Mononuclear cell (primary cell): Measurements from ENCODE around the gene DDI2. TPM values are rescaled to one million over a fixed set of nuclear protein-coding genes. Genes with fewer than 3 reads are reported as not detected.

ENCODE experiments used
- H3K27me3 ChIP-seq: 2 replicates; pipeline ENCODE4 v1.6.0; 2011; ENCODE audit warnings: low read length, control low read depth; ENCODE audit not compliant: insufficient read depth
- H3K4me1 ChIP-seq: 2 replicates; pipeline ENCODE4 v1.5.1; 2011; ENCODE audit warnings: mild to moderate bottlenecking, low read length, control low read depth; ENCODE audit not compliant: insufficient read depth
- H3K4me3 ChIP-seq: 2 replicates; pipeline ENCODE4 v1.5.1; 2011; ENCODE audit warnings: mild to moderate bottlenecking, low read length, moderate library complexity
- H3K9me3 ChIP-seq: 2 replicates; pipeline ENCODE4 v1.5.1; 2011; ENCODE audit warnings: low read depth, mild to moderate bottlenecking, control low read depth, low read length
- total RNA-seq: library from RNA; depleted of rRNA; stranded (reverse); fragments of >200 nt; gene quantifications from one replicate; pipeline ENCODE4 v1.2.3, GENCODE V29; 2012

Gene DDI2
- total RNA-seq, 1 donor, result 35.6 TPM

DNA sequence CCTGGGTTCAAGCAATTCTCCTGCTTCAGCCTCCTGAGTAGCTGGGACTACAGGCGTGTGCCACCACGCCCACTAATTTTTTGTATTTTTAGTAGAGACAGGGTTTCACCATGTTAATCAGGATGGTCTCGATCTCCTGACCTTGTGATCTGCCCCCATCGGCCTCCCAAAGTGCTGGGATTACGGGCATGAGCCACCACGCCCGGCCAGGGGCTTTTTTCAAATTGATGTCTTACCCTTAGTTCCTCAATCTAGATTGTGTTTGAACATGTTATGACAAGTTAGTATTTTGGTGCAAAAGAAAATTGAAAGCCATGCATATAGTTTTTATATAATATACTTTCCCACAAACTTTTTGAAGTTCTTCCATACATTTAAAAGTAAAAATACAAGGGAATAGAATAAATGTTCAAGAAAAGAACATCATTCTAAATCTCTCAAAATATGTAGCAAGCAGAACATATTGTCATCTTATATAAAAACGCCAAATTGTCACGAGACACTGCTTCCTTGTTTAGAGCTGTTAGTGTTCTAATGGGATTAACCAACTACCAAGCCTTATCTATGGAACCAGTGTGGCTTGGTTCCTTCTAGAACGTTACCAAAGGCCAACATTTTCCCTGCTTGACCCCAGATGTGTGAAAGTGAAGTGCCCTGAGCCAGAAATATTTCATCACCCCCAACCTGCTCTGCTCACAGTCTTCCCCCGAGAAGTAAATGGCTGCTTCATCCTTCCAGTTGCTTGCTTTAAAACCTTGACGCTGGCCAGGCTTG, 57.3 kb downstream of the DDI2 start:
- Histone ChIP-seq H3K4me1 (peaks cover 8% of the 10 kb centered on the region), H3K4me3 (no peak overlapping the region), H3K9me3 (no peaks in the 10 kb centered on the region), H3K27me3 (no peaks in the 10 kb centered on the region)

DNA sequence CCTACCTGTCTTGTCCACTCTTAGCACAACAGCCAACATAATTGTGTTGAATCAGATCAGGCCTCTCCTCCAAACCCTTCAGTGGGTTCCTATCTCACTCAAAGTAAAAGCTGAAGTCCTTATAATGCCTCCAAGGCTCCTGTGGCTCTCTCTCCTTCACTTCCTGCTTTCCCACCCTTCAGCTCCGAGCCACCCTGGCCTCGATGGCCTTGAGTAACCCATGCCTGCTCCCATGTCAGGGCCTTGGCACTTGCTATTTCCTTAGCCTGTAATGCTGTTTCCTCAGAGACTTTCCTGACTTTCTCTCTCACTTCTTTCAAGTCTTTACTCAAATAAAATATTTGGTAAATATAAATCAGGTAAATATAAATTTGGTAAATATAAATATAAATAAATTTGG, 58.8 kb downstream of the DDI2 start:
- Histone ChIP-seq H3K4me1 (peaks cover 10% of the 10 kb centered on the region), H3K27me3 (no peaks in the 10 kb centered on the region), H3K9me3 (no peaks in the 10 kb centered on the region), H3K4me3 (no peak overlapping the region)

DNA sequence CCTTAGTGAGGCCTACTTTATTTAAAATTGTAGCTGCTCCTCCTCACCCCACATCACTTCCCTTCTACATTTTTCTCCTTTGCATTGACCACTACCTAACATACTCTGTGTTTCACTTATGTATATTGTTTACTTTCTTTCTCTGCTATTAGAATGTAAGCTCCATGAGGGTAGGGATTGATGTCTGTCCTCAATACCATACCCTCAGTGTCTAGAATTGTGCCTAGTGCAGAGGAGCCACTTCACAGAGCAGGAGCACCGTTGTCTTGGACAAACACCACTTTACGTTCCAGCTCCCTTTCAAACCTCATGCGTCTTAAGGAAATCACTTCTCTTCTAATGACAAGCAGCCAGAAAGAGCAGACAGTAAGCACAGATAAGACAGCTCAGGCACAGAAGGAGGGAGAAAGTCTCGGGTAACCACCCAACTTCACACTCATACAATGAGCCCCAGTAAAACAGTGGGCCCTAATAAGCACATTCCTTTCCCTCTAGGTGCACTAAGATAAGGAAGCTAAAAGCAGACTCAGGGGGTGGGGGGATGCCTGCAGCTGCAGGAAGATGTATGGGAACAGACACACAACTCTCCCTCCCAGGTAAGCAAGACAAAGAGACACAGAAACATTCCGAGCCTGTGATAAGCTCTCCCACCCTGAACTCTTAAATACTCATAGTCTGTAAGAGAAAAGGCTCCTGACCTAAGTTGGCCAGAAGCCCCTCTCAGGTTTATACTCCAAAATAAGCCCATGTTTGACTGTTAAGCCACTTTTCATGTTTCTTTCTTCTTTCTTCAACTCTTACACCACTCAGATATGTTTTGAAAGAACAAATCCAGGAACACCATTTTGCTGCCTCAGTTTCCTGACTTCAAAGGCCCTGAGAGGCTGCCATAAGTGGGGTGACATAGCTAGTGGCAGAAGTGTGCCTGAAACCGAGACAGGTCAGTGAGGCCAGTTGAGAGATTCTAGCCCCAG, 59.7 kb downstream of the DDI2 start:
- Histone ChIP-seq H3K4me3 (no peak overlapping the region), H3K4me1 (peaks cover 19% of the 10 kb centered on the region)

DNA sequence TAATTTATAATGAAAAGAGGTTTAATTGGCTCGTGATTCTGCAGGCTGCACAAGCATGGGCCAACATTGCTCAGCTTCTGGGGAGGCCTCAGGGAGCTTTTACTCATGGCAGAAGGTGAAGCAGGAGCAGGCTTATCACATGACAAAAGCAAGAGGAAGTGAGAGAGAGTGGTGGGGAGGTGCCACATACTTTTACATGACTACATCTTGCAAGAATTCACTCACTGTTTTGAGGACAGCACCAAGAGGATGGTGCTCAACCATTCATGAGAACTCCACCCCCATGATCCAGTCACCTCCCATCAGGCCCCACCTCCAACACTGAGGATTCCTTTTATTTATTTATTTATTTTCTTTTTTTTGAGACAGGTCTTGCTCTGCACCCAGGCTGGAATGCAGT, 61.3 kb downstream of the DDI2 start:
- H3K4me1 ChIP-seq, result peaks cover 34% of the 10 kb centered on the region
- no peaks in the 10 kb centered on the region for H3K27me3 ChIP-seq
- no peaks in the 10 kb centered on the region for H3K9me3 ChIP-seq
- no peak overlapping the region for H3K4me3 ChIP-seq

More for the DNA sequence above, 59.7 kb downstream of the DDI2 start:
- H3K27me3 ChIP-seq, result no peaks in the 10 kb centered on the region
- H3K9me3 ChIP-seq, result no peaks in the 10 kb centered on the region

DNA sequence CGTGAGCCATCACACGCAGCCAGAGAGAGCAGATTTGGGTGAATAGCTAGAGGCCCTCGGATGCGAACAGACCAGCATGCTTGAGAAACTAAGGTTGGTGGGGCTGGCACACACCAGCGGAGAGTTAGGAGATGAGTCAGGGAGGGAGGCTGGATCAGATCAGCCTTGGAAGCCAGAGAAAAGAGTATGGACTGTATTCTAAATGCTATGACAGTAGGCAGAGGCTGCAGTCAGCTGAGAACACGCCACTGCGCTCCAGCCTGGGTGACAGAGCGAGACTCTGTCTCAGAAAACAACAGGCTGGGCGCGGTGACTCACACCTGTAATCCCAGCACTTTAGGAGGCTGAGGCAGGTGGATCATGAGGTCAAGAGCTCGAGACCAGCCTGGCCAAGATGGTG, 62.9 kb downstream of the DDI2 start:
- H3K4me3 ChIP-seq, result no peak overlapping the region
- H3K9me3 ChIP-seq, result no peaks in the 10 kb centered on the region
- peaks cover 38% of the 10 kb centered on the region for H3K4me1 ChIP-seq
- no peaks in the 10 kb centered on the region for H3K27me3 ChIP-seq

DNA sequence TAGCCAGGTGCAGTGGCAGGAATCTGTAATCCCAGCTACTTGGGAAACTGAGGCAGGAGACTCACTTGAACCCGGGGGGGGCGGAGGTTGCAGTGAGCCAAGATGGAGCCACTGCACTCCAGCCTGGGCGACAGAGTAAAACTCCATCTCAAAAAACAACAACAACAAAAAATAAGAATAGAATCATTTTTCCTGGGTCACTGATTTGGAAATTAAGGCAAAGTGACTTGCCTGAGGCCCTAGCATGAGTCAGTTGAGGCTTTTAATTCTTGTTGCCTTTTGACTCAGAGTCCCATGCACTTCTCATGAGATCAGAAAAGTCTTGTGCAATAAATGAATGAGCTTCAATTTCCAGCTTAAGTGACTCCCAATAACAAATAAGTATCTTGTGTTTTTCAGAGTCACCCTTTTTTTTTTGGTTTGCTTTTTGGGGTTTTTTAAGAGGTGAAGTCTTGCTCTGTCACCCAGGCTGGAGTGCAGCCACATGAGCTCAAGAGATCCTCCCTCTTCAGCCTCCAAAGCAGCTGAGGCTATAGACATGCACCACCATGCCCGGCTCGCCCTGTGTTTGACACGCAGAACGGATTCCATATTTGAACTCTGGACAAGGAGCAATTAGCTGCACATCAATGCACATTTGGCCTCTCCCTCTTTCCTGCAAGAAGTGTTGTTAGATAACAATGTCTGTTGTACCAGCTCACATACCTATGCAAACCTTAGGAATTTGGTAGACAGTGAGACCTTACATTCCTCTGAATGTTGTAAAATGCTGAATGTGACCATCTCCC, 63.5 kb downstream of the DDI2 start:
- peaks cover 44% of the 10 kb centered on the region for H3K4me1 ChIP-seq
- no peak overlapping the region for H3K4me3 ChIP-seq
- H3K9me3 ChIP-seq, result no peaks in the 10 kb centered on the region
- H3K27me3 ChIP-seq, result no peaks in the 10 kb centered on the region

DNA sequence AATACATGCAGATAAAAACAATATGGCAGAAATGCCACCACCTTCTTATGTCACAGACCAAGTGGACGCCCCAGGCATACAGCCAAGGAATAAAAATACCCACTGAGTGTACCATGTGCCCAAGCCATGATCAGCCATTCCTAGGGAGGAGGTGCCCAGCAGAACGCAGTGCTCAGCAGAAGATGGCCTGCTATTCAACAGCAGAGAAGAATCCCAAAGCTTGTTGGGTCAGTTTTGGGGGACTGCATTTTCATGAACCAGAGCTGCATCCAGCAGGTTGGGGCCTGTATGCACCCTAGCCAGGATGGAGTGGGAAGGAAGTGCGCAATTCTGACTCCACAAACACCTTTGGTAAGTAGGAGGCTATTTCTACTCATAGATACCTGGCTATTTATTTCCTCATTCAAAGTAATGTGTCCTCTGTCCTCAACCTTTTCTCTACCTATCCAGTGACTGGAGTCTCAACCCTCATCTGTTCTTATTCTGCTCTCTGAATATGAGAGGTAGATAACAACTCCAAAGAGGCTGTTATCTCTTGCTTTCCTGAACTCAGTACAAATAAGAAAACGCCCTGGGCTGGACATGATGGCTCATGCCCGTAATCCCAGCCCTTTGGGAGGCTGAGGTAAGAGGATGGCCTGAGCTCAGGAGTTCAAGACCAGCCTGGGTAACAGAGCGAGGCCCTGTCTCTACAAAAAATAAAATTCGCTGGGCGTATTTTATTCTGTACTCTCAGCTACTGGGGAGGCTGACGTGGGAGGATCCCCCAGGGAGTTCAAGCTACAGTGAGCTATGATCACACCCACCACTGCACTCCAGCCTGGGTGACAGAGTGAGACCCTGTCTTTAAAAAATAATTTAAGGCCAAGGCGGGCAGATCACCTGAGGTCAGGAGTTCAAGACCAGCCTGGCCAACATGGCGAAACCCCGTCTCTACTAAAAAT, 64.4 kb downstream of the DDI2 start:
- no peaks in the 10 kb centered on the region for H3K9me3 ChIP-seq
- no peak overlapping the region for H3K4me3 ChIP-seq
- peaks cover 50% of the 10 kb centered on the region for H3K4me1 ChIP-seq
- H3K27me3 ChIP-seq, result no peaks in the 10 kb centered on the region

DNA sequence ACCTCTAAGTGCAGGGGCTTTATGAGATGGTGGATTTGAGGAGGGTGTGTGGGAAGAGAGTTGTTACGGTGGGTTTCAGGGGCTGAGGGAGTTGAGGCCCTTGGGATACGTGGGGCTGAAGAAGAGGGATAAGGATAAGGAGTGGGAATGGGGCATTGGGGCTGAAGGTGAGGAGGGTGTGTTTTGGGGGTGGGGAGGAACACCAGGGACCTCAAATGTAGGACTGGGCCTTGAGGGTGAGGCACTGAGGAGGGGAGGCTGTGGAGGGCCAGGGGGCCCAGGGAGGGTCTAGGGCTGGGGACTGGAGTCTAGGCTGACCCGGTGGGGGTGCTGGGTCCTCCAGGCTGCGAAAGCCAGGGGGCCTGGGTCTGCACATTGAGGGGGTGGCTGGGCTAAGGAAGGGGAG, 65.7 kb downstream of the DDI2 start:
- Histone ChIP-seq H3K4me1 (peaks cover 50% of the 10 kb centered on the region), H3K27me3 (no peaks in the 10 kb centered on the region), H3K4me3 (no peak overlapping the region), H3K9me3 (no peaks in the 10 kb centered on the region)

DNA sequence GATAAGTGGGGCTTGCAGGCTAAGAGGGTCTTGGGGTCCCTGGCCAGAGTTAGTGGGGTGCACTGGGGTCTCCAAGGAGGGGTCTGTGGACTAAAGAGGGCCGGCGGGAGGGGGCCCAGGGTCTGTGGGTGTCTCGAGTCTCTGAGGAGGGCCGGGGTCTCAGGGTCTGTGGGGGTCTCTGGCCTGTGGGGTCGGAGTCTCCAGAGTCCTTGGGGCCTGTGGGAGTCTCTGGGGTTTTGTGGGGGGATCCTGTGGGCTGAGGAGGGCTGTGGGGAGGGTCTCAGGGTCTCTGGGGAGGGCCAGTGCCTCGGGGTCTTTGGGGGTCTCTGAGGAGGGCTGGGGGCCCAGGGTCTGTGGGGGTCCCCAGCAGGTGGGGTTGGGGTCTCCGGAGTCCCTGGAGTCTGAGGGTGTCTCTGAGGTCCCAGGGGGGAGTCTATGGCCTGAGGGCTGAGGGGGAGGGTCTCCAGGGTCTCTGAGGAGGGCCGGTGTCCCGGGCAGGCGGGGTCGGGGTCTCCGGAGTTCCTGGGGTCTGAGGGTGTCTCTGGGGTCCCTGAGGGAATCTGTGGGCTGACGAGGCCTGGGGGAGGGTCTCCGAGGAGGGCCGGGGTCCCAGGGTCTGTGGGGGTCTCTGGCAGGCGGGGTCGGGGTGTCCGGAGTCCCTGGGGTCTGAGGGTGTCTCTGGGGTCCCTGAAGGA, 66.2 kb downstream of the DDI2 start:
- Histone ChIP-seq H3K4me3 (peak overlapping the region; percentile 74), H3K27me3 (no peaks in the 10 kb centered on the region), H3K4me1 (peaks cover 48% of the 10 kb centered on the region), H3K9me3 (no peaks in the 10 kb centered on the region)

DNA sequence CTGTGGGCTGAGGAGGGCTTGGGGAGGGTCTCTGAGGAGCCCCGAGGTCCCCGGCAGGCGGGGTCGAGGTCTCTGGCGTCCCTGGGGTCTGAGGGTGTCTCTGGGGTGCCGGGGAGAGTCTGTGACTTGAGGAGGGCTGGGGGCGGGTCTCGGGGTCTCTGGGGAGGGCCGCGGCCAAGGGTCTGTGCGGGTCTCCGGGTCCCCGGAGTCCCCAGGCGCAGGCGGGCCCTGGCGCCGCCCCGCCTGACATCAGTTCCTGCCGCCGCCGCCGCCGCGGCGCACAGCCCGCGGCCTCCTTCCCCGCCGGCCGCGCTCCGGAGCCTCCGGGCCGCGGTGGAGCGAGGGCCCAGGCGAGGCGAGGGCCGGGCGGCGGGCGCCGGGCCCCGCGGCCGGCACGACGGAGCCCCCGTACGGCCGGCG, 66.8 kb downstream of the DDI2 start, which contains the start of gene PLEKHM2:
Gene PLEKHM2, plus strand, starts transcription at position 279 of the 420 bp plus-strand sequence. CDS start 239 bp downstream, outside the sequence.
- peaks cover 43% of the 10 kb centered on the region for H3K4me1 ChIP-seq
- peak within 1 kb of the TSS; percentile 74 for H3K4me3 ChIP-seq
- no peaks in the 10 kb centered on the region for H3K27me3 ChIP-seq
- H3K9me3 ChIP-seq, result no peaks in the 10 kb centered on the region

DNA sequence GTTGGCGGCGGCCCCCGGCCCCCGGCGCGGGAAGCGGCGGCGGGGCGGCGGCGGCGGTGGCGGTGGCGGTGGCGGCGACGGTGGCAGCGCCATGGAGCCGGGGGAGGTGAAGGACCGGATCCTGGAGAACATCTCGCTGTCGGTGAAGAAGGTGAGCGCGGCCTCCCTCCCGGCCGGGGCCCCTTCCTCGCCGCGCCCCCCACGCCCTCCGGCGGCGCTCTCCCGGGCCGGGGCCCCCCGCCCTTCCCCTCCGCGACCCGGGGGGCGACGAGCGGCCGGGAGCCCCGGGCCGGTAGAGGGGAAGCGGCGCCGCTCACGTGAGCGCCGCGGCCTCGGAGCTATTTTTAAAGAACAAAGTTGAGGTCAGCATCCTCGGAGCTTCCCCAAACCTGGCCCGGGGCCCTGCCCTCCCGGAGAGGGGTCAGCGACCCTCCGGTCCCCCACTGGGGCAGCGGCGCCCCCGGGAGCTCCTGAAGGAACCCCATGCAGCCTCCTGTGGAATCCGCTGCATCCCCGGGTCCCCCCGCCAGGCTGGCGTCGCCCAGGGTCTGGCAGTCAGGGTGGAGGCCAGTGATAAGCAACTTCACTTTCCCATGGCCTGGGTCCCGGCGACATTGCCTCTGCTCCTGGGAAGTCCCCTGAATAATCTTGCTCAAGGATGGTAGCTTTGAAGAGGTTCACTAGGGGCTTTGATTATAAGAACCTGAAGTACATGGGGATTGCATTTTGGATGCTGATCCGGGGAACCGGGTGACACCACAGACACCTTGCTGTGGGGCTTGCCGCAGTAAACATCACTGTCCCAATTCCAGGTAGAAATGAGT, 67.4 kb downstream of the DDI2 start:
- no peaks in the 10 kb centered on the region for H3K9me3 ChIP-seq
- peaks cover 42% of the 10 kb centered on the region for H3K4me1 ChIP-seq
- H3K4me3 ChIP-seq, result peak overlapping the region; percentile 65
- H3K27me3 ChIP-seq, result no peaks in the 10 kb centered on the region

DNA sequence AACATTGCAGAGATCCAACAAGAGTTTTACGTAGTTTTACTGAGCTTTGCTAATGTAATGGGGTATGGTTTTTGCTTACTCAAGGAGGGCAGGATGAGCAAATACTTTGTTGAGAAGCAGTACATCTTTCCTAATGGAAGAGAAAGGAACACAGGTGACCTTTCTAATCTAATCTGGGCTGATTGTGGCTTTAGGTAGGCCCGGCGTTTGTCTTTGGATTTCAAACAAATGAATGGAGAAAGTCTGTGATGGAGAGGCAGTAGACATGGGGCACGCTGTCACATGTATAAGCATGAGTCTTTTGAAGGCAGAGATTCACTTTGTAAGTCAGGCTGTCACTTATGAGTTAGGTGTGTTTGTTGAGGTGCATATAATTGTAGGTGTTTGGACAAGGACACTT, 68.6 kb downstream of the DDI2 start:
- no peaks in the 10 kb centered on the region for H3K27me3 ChIP-seq
- H3K9me3 ChIP-seq, result no peaks in the 10 kb centered on the region
- no peak overlapping the region for H3K4me3 ChIP-seq
- H3K4me1 ChIP-seq, result peaks cover 42% of the 10 kb centered on the region

DNA sequence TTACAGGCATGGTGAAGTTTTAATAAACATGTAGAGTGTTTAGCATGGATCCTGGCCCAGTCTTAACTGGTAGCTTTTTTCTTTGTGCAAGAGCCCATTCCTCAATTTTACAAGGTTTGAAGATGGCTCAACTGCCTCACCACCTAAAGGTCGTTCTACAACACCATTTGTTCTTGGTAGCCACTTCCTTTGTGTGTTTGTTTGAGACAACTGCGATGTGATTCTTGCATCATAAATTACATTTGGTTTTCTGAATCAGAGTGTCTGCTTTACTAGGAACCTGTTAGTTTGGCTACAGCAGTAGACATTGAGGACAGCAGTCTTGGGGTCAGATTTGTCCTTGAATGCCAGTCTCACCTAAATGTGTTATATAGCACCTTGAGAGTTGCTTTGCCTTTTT, 70.2 kb downstream of the DDI2 start:
- Histone ChIP-seq H3K4me1 (peaks cover 28% of the 10 kb centered on the region), H3K27me3 (no peaks in the 10 kb centered on the region), H3K4me3 (no peak overlapping the region), H3K9me3 (no peaks in the 10 kb centered on the region)
